ENCODE measurements around the gene PNPLA5. TPM values are rescaled to one million over a fixed set of nuclear protein-coding genes. Genes with fewer than 3 reads are reported as not detected.
A peak's percentile ranks its signal among the peaks of the same experiment; 100 is the strongest.

The PNPLA5 gene
- total RNA-seq, 1 experiment from 2014 or later, result 5.5 TPM

DNA sequence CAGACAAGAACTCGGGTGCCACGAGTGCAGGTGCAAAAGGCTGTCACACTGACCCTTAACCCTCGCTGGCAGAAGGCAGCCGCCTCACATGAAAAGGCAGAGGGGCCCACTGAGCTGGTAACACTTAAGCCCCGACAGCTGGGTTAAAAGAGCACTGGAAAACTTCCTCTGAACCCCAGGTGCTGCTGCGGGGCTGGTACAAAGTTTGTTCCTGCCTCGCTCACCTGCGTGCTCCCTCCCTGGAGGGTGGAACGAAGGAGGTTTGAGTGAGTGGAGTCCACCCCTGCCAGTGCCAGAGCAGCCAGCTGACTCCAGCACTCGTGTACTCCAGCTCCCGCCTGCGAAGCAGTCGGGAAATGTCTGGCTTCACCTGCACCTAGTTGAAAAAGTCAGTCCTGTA lies 42.1 kb downstream of the PNPLA5 start:
- H3K27ac Mint-ChIP-seq, result peak overlapping the region in 1 of 3 experiments; percentile 35; a peak in 1 of 7 replicates
- peaks cover 3% of the 10 kb centered on the region for H4K20me1 ChIP-seq (ENCODE audit: control insufficient read depth, insufficient read depth, insufficient read length)
- no CpG with 5 or more reads among the region's 13 CpGs for WGBS (ENCODE audit: extremely low coverage, insufficient read length, low lambda C conversion rate)

More for the DNA sequence above, 42.1 kb downstream of the PNPLA5 start:
- Histone ChIP-seq H3K9me3 (ENCODE audit: control insufficient read depth, low read depth, low read length) (no peaks in the 10 kb centered on the region), H3K27me3 (ENCODE audit: insufficient read depth, low read length) (no peaks in the 10 kb centered on the region), H3K23ac (ENCODE audit: insufficient read length, low read depth, low read length) (no peak overlapping the region), H2BK120ac (ENCODE audit: low read depth, low read length, poor library complexity, severe bottlenecking) (no peak overlapping the region), H3K79me2 (ENCODE audit: insufficient read depth, low read length) (peaks cover 14% of the 10 kb centered on the region; the same call in 1 of the 2 replicates), H2BK15ac (ENCODE audit: low read depth, low read length) (no peak overlapping the region), H2BK5ac (ENCODE audit: insufficient read length, low read length) (no peak overlapping the region), H3K14ac (ENCODE audit: insufficient read depth, low read length) (no peak overlapping the region), H3K18ac (ENCODE audit: insufficient read length, low read depth, low read length) (no peak overlapping the region), H3K4me2 (ENCODE audit: insufficient read depth, insufficient read length, low read length) (no peak overlapping the region), H4K5ac (ENCODE audit: insufficient read length, low read depth, low read length) (no peak overlapping the region), H3K9ac (ENCODE audit: extremely low read depth, insufficient read length, low read length) (no peak overlapping the region), H2AFZ (ENCODE audit: low read length) (no peak overlapping the region), H2AK5ac (ENCODE audit: insufficient read length, low read length) (no peak overlapping the region), H4K91ac (ENCODE audit: insufficient read length, low read depth, low read length) (no peak overlapping the region), H3K27ac (ENCODE audit: insufficient read length, low read depth, low read length) (no peak overlapping the region), H3K4me1 (ENCODE audit: insufficient read depth, low read length) (peaks cover 5% of the 10 kb centered on the region; the same call in 1 of the 2 replicates), H3K23me2 (ENCODE audit: insufficient read length, low read depth, low read length, poor library complexity, severe bottlenecking) (no peaks in the 10 kb centered on the region), H2BK20ac (ENCODE audit: low read depth, low read length, poor library complexity, severe bottlenecking) (no peak overlapping the region), H4K8ac (replicated peaks; ENCODE audit: insufficient read length, low read depth, low read length) (no peak overlapping the region), H3K79me1 (ENCODE audit: insufficient read depth, low read depth, low read length, poor library complexity, severe bottlenecking) (no peaks in the 10 kb centered on the region), H3K56ac (ENCODE audit: insufficient read length, low read depth, low read length) (no peak overlapping the region), H3K4ac (ENCODE audit: low read depth, low read length) (no peak overlapping the region), H2BK12ac (ENCODE audit: insufficient read length, low read depth, low read length) (no peak overlapping the region), H3T11ph (ENCODE audit: low read length) (no peak overlapping the region)
- H3K4me1 Mint-ChIP-seq, result peaks cover 59 to 61% of the 10 kb centered on the region in 2 experiments
- no peaks in the 10 kb centered on the region for H3K27me3 Mint-ChIP-seq (ENCODE audit: low read depth)
- H3K9me3 Mint-ChIP-seq, result no peaks in the 10 kb centered on the region
- TF ChIP-seq, protein P1, sequence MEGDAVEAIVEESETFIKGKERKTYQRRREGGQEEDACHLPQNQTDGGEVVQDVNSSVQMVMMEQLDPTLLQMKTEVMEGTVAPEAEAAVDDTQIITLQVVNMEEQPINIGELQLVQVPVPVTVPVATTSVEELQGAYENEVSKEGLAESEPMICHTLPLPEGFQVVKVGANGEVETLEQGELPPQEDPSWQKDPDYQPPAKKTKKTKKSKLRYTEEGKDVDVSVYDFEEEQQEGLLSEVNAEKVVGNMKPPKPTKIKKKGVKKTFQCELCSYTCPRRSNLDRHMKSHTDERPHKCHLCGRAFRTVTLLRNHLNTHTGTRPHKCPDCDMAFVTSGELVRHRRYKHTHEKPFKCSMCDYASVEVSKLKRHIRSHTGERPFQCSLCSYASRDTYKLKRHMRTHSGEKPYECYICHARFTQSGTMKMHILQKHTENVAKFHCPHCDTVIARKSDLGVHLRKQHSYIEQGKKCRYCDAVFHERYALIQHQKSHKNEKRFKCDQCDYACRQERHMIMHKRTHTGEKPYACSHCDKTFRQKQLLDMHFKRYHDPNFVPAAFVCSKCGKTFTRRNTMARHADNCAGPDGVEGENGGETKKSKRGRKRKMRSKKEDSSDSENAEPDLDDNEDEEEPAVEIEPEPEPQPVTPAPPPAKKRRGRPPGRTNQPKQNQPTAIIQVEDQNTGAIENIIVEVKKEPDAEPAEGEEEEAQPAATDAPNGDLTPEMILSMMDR (conservative IDR thresholded peaks at IDR 0.05), result no peak
- DNase-seq, result peak; percentile 21
- no peak overlapping the region for H3K4me3 Mint-ChIP-seq
- peaks cover 1 to 14% (median 3%) of the 10 kb centered on the region in 3 experiments; a peak in 5 of 7 replicates for H3K36me3 Mint-ChIP-seq (ENCODE audit: insufficient read depth in 1 of 3, low read depth in 3 of 3)

Measured in H9 (cell line).